PC-3 (cell line): Measurements from ENCODE around the gene TMC3. TPM values are rescaled to one million over a fixed set of nuclear protein-coding genes. Genes with fewer than 3 reads are reported as not detected.

ENCODE experiments used
- ATAC-seq: fragments of 200-7000 bp; cut with Tn5 transposase; 2 replicates; pipeline ENCODE4 v1.9.1; 2020; ENCODE audit warnings: mild to moderate bottlenecking, moderate library complexity
- BruUV-seq: library from RNA; stranded (reverse); fragments of 400-500 nt; replicated peaks from 2 replicates; lab custom pipeline; 2021; lab: Mats Ljungman, UMichigan
- CTCF ChIA-PET: fragments of 300-600 bp; sonication (Branson Sonifier 250); formaldehyde crosslinking; loops from one replicate; lab custom pipeline; 2022; ENCODE audit warnings: antibody characterized with exemption; lab: Charles Lee
- POLR2A ChIA-PET: fragments of 300-600 bp; sonication (Branson Sonifier 250); formaldehyde crosslinking; loops from one replicate; lab custom pipeline; 2022; ENCODE audit warnings: antibody characterized with exemption; ENCODE audit not compliant: unreplicated experiment; lab: Charles Lee
- DNase-seq: peaks from one replicate; pipeline ENCODE4 v3.0.0-alpha.2; 2015
- H2AFZ ChIP-seq: fragments of 300-600 bp; sonication (generic); 2 replicates; pipeline ENCODE4 v1.6.0; 2016; ENCODE audit warnings: antibody characterized with exemption, low read length
- H3F3A ChIP-seq: fragments of 300-600 bp; sonication (generic); one replicate; pipeline ENCODE4 v1.6.0; 2017; ENCODE audit warnings: antibody characterized with exemption, low read length, control low read depth, mild to moderate bottlenecking; ENCODE audit not compliant: unreplicated experiment
- H3K27ac ChIP-seq: fragments of 300-600 bp; sonication (generic); 2 replicates; pipeline ENCODE4 v1.5.1; 2016; ENCODE audit warnings: mild to moderate bottlenecking, low read length
- H3K27me3 ChIP-seq: fragments of 300-600 bp; sonication (generic); 2 replicates; pipeline ENCODE4 v1.6.1; 2016; ENCODE audit warnings: low read length, mixed read lengths
- H3K36me3 ChIP-seq: fragments of 300-600 bp; sonication (generic); 2 replicates; pipeline ENCODE4 v1.6.1; 2016; ENCODE audit warnings: low read depth, mixed run types, low read length, mixed read lengths
- H3K4me1 ChIP-seq: fragments of 300-600 bp; sonication (generic); 2 replicates; pipeline ENCODE4 v1.5.1; 2016; ENCODE audit warnings: low read length; ENCODE audit not compliant: insufficient read depth
- H3K4me2 ChIP-seq: fragments of 300-600 bp; sonication (generic); 2 replicates; pipeline ENCODE4 v1.6.0; 2016; ENCODE audit warnings: low read length
- H3K4me3 ChIP-seq: fragments of 300-600 bp; sonication (generic); 2 replicates; pipeline ENCODE4 v1.5.1; 2016; ENCODE audit warnings: mild to moderate bottlenecking, low read length, mixed read lengths
- H3K79me2 ChIP-seq: fragments of 300-600 bp; sonication (generic); 2 replicates; pipeline ENCODE4 v1.6.1; 2017; ENCODE audit warnings: low read length, mixed read lengths
- H3K9ac ChIP-seq: fragments of 300-600 bp; sonication (generic); 2 replicates; pipeline ENCODE4 v1.6.0; 2016; ENCODE audit warnings: mild to moderate bottlenecking, low read length
- H3K9me2 ChIP-seq: fragments of 300-600 bp; sonication (generic); replicated peaks from 2 replicates; pipeline ENCODE4 v1.6.1; 2016; ENCODE audit warnings: mixed run types, low read length, mixed read lengths
- H3K9me3 ChIP-seq: fragments of 300-600 bp; sonication (generic); 2 replicates; pipeline ENCODE4 v1.6.1; 2016; ENCODE audit warnings: low read length, mixed read lengths
- H4K20me1 ChIP-seq: fragments of 300-600 bp; sonication (generic); 2 replicates; pipeline ENCODE4 v1.6.1; 2016; ENCODE audit warnings: low read length, mixed read lengths
- CTCF ChIP-seq: fragments of 300-600 bp; sonication (generic); conservative IDR thresholded peaks from 2 replicates; pipeline ENCODE4 v1.5.1; 2017; ENCODE audit warnings: antibody characterized with exemption, low read depth, mild to moderate bottlenecking, low read length
- EZH2 ChIP-seq: fragments of 300-600 bp; sonication (generic); IDR thresholded peaks from one replicate; pipeline ENCODE4 v1.6.1; 2017; ENCODE audit warnings: antibody characterized with exemption, mild to moderate bottlenecking, low read length; ENCODE audit not compliant: unreplicated experiment
- EZH2phosphoT487 ChIP-seq: fragments of 300-600 bp; sonication (generic); IDR thresholded peaks from 2 replicates; pipeline ENCODE4 v1.6.1; 2018; ENCODE audit warnings: mild to moderate bottlenecking, antibody characterized with exemption, low read length, borderline replicate concordance
- intact Hi-C: fragments of 100-400 bp; cut with micrococcal nuclease; formaldehyde crosslinking; loops from 2 replicates; pipeline ENCODE4 v1.9.0; 2023
- total RNA-seq: library from RNA; depleted of rRNA; stranded (reverse); fragments of >200 nt; gene quantifications from 2 replicates; pipeline ENCODE4 v1.2.3, GENCODE V29; 2014

TMC3 gene
- total RNA-seq, 1 experiment from 2014 or later, result not detected

- Histone ChIP-seq H3K9ac (no peak overlapping the region), H3K27me3 (no peaks in the 10 kb centered on the region), H3K9me3 (no peaks in the 10 kb centered on the region), H3K27ac (no peak overlapping the region), H3F3A (no peaks in the 10 kb centered on the region), H3K4me1 (peaks cover 12% of the 10 kb centered on the region), H3K9me2 (no peaks in the 10 kb centered on the region), H3K4me2 (no peak overlapping the region), H3K4me3 (no peak overlapping the region), H3K36me3 (no peaks in the 10 kb centered on the region), H2AFZ (no peak overlapping the region), H4K20me1 (no peaks in the 10 kb centered on the region), H3K79me2 (no peaks in the 10 kb centered on the region)
- intact Hi-C loops, result no loop called here
- no TSS peak for BruUV-seq
- ATAC-seq, result no peak
- TF ChIP-seq EZH2phosphoT487 (no peak), CTCF (no peak), EZH2 (no peak)
- CTCF ChIA-PET, result no interaction called here
- POLR2A ChIA-PET, result no interaction called here
- DNase-seq, result no peak
These were observed 56.4 kb downstream of the TMC3 start for GRCh38 chr15:81317642-81318017.

GRCh38 chr15:81316267-81316666 lies 57.7 kb downstream of the TMC3 start:
- no peak for TF ChIP-seq CTCF
- TF ChIP-seq EZH2, result no peak
- no peak for TF ChIP-seq EZH2phosphoT487
- Histone ChIP-seq H3K4me2 (no peak overlapping the region), H3K79me2 (no peaks in the 10 kb centered on the region), H2AFZ (no peak overlapping the region), H3F3A (no peaks in the 10 kb centered on the region), H3K27ac (no peak overlapping the region), H3K36me3 (no peaks in the 10 kb centered on the region), H3K9me3 (no peaks in the 10 kb centered on the region), H3K4me3 (no peak overlapping the region), H3K4me1 (peaks cover 15% of the 10 kb centered on the region), H3K9ac (no peak overlapping the region), H3K27me3 (no peaks in the 10 kb centered on the region), H3K9me2 (no peaks in the 10 kb centered on the region), H4K20me1 (no peaks in the 10 kb centered on the region)
- CTCF ChIA-PET, result no interaction called here
- DNase-seq (no peak), ATAC-seq (no peak)
- intact Hi-C loops, result no loop called here
- BruUV-seq, result no TSS peak
- POLR2A ChIA-PET, result no interaction called here

GRCh38 chr15:81315452-81316175 lies 58.4 kb downstream of the TMC3 start:
- Histone ChIP-seq H3K27ac (no peak overlapping the region), H3K9ac (no peak overlapping the region), H3K4me2 (no peak overlapping the region), H4K20me1 (no peaks in the 10 kb centered on the region), H3F3A (no peaks in the 10 kb centered on the region), H3K9me2 (no peaks in the 10 kb centered on the region), H3K27me3 (no peaks in the 10 kb centered on the region), H3K4me1 (peaks cover 15% of the 10 kb centered on the region), H3K36me3 (no peaks in the 10 kb centered on the region), H3K4me3 (no peak overlapping the region), H3K9me3 (no peaks in the 10 kb centered on the region), H2AFZ (no peak overlapping the region), H3K79me2 (no peaks in the 10 kb centered on the region)
- no peak for ATAC-seq
- CTCF ChIA-PET, result no interaction called here
- POLR2A ChIA-PET, result no interaction called here
- TF ChIP-seq EZH2 (no peak), CTCF (no peak), EZH2phosphoT487 (no peak)
- BruUV-seq, result no TSS peak
- intact Hi-C loops, result no loop called here
- no peak for DNase-seq
